Measurements from ENCODE around the gene STXBP5. TPM values are rescaled to one million over a fixed set of nuclear protein-coding genes. Genes with fewer than 3 reads are reported as not detected.

The STXBP5 gene
- total RNA-seq, 1 experiment from 2014 or later, result 11.6 TPM

- no peak overlapping the region for H3K27ac Mint-ChIP-seq
- H3K4me3 Mint-ChIP-seq, result no peak overlapping the region
- no peak overlapping the region for H4K5ac ChIP-seq (ENCODE audit: insufficient read length, low read depth, low read length)
- no peaks in the 10 kb centered on the region for H3K79me2 ChIP-seq (ENCODE audit: insufficient read depth, low read length)
- H2BK15ac ChIP-seq (ENCODE audit: low read depth, low read length), result no peak overlapping the region
- no CpG with 5 or more reads among the region's 1 CpG for WGBS (ENCODE audit: extremely low coverage, insufficient read length, low lambda C conversion rate)
- H3K27me3 Mint-ChIP-seq (ENCODE audit: low read depth), result no peaks in the 10 kb centered on the region; the same call in 1 of the 2 replicates
- H2BK12ac ChIP-seq (ENCODE audit: insufficient read length, low read depth, low read length), result no peak overlapping the region
- no peak overlapping the region for H3K4me2 ChIP-seq (ENCODE audit: insufficient read depth, insufficient read length, low read length)
- no peak overlapping the region for H2AK5ac ChIP-seq (ENCODE audit: insufficient read length, low read length)
- H4K91ac ChIP-seq (ENCODE audit: insufficient read length, low read depth, low read length), result no peak overlapping the region
- H3K4me1 Mint-ChIP-seq, result peaks cover 3 to 9% of the 10 kb centered on the region in 2 experiments; a peak in 3 of 4 replicates
- H3K27ac ChIP-seq (ENCODE audit: insufficient read length, low read depth, low read length), result no peak overlapping the region
- H3K4me1 ChIP-seq (ENCODE audit: insufficient read depth, low read length), result no peaks in the 10 kb centered on the region
- H3K79me1 ChIP-seq (ENCODE audit: insufficient read depth, low read depth, low read length, poor library complexity, severe bottlenecking), result no peaks in the 10 kb centered on the region
- H2AFZ ChIP-seq (ENCODE audit: low read length), result no peak overlapping the region
- H3K14ac ChIP-seq (ENCODE audit: insufficient read depth, low read length), result no peak overlapping the region
- H4K8ac ChIP-seq (replicated peaks; ENCODE audit: insufficient read length, low read depth, low read length), result no peak overlapping the region
- no peak for DNase-seq
- H2BK20ac ChIP-seq (ENCODE audit: low read depth, low read length, poor library complexity, severe bottlenecking), result no peak overlapping the region
- H2BK5ac ChIP-seq (ENCODE audit: insufficient read length, low read length), result no peak overlapping the region
- no peaks in the 10 kb centered on the region for H4K20me1 ChIP-seq (ENCODE audit: control insufficient read depth, insufficient read depth, insufficient read length)
- no peak overlapping the region for H3T11ph ChIP-seq (ENCODE audit: low read length)
- H3K56ac ChIP-seq (ENCODE audit: insufficient read length, low read depth, low read length), result no peak overlapping the region
- no peaks in the 10 kb centered on the region for H3K23me2 ChIP-seq (ENCODE audit: insufficient read length, low read depth, low read length, poor library complexity, severe bottlenecking)
- H3K36me3 Mint-ChIP-seq (ENCODE audit: insufficient read depth in 1 of 3, low read depth in 3 of 3), result peaks cover under 1 to 5% (median 3%) of the 10 kb centered on the region in 3 experiments; a peak in 4 of 7 replicates
- H3K9ac ChIP-seq (ENCODE audit: extremely low read depth, insufficient read length, low read length), result no peak overlapping the region
- H3K23ac ChIP-seq (ENCODE audit: insufficient read length, low read depth, low read length), result no peak overlapping the region
- H3K18ac ChIP-seq (ENCODE audit: insufficient read length, low read depth, low read length), result no peak overlapping the region
- peaks cover 3 to 4% of the 10 kb centered on the region in 2 experiments for H3K9me3 Mint-ChIP-seq
- TF ChIP-seq CTCF (conservative IDR thresholded peaks at IDR 0.05), result no peak
- H3K4ac ChIP-seq (ENCODE audit: low read depth, low read length), result no peak overlapping the region
- no peak overlapping the region for H2BK120ac ChIP-seq (ENCODE audit: low read depth, low read length, poor library complexity, severe bottlenecking)
- no peaks in the 10 kb centered on the region for H3K9me3 ChIP-seq (ENCODE audit: control insufficient read depth, low read depth, low read length)
- no peaks in the 10 kb centered on the region for H3K27me3 ChIP-seq (ENCODE audit: insufficient read depth, low read length)
Measured at GRCh38 chr6:147395158-147395557, 190.9 kb downstream of the STXBP5 start.

Data from H9 (cell line).